Omental fat pad (tissue), 4 donors: ENCODE measurements around the gene THRB. TPM values are rescaled to one million over a fixed set of nuclear protein-coding genes. Genes with fewer than 3 reads are reported as not detected.

ENCODE experiments used
- ATAC-seq: fragments of 150-250 bp; one replicate; pipeline ENCODE4 v1.9.1; 2016; ENCODE audit warnings: mild to moderate bottlenecking, moderate library complexity; ENCODE audit not compliant: low FRiP score
- DNase-seq: peaks from one replicate; pipeline ENCODE4 v3.0.0-alpha.2; 2019; ENCODE audit warnings: low spot score
- total RNA-seq, 4 donors: library from RNA; depleted of rRNA; stranded (reverse); fragments of >200 nt; gene quantifications; one replicate each; pipeline ENCODE4 v1.1.0, GENCODE V29; 2016
- TF ChIP-seq, protein P1 (sequence below), 3 donors: fragments of 450-650 bp; IDR thresholded peaks; one replicate each; pipeline ENCODE4 v1.5.1; 2016 to 2017; ENCODE audit warnings: antibody characterized with exemption in 3 of 3, mild to moderate bottlenecking in 3 of 3, moderate library complexity in 2 of 3

Gene THRB
- total RNA-seq, 4 donors from 2014 or later: 18.6 to 28.0 (median 23.9) TPM

- ATAC-seq (no peak), DNase-seq (no peak)
- TF ChIP-seq, protein P1, sequence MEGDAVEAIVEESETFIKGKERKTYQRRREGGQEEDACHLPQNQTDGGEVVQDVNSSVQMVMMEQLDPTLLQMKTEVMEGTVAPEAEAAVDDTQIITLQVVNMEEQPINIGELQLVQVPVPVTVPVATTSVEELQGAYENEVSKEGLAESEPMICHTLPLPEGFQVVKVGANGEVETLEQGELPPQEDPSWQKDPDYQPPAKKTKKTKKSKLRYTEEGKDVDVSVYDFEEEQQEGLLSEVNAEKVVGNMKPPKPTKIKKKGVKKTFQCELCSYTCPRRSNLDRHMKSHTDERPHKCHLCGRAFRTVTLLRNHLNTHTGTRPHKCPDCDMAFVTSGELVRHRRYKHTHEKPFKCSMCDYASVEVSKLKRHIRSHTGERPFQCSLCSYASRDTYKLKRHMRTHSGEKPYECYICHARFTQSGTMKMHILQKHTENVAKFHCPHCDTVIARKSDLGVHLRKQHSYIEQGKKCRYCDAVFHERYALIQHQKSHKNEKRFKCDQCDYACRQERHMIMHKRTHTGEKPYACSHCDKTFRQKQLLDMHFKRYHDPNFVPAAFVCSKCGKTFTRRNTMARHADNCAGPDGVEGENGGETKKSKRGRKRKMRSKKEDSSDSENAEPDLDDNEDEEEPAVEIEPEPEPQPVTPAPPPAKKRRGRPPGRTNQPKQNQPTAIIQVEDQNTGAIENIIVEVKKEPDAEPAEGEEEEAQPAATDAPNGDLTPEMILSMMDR (IDR thresholded peaks at IDR 0.05): no peak
Measured at GRCh38 chr3:24195504-24196230, 299.0 kb downstream of the THRB start.

GRCh38 chr3:24192469-24193056 lies 302.1 kb downstream of the THRB start:
- ATAC-seq (no peak), DNase-seq (no peak)
- TF ChIP-seq, protein P1 (IDR thresholded peaks at IDR 0.05): no peak

- TF ChIP-seq, protein P1 (IDR thresholded peaks at IDR 0.05): no peak
- DNase-seq: no peak
- ATAC-seq: no peak
Measured at GRCh38 chr3:24191801-24192403, 302.7 kb downstream of the THRB start.

GRCh38 chr3:24190256-24190655 lies 304.4 kb downstream of the THRB start:
- ATAC-seq (no peak), DNase-seq (no peak)
- TF ChIP-seq, protein P1 (IDR thresholded peaks at IDR 0.05): no peak

GRCh38 chr3:24185738-24186384 lies 308.8 kb downstream of the THRB start:
- TF ChIP-seq, protein P1 (IDR thresholded peaks at IDR 0.05): peak in 2 of 3 donors; percentile 13 to 43
- ATAC-seq (peak; percentile 68), DNase-seq (no peak)

- TF ChIP-seq, protein P1 (IDR thresholded peaks at IDR 0.05): no peak
- DNase-seq (no peak), ATAC-seq (no peak)
Measured at GRCh38 chr3:24184528-24185176, 310.0 kb downstream of the THRB start.
